HL-60 (cell line): ENCODE results near the gene PIP.
"Not testable (repeated sequence)": the region's sequence is repeated elsewhere in the genome, so short reads cannot be mapped to it uniquely, and the experiment has no call there.

Experiments used
- DNase-seq, 2 experiments: peaks; one replicate each; pipeline ENCODE4 v3.0.0-alpha.2; 2010 to 2020; ENCODE audit warnings: low read depth in 1 of 2, low spot score in 1 of 2
- H3K27ac ChIP-seq: fragments of 250-450 bp; sonication (Bioruptor Pico); replicated peaks from 2 replicates; pipeline ENCODE4 v1.5.1; 2020; ENCODE audit warnings: mild to moderate bottlenecking, moderate library complexity
- H3K27me3 ChIP-seq: fragments of 250-450 bp; sonication (Bioruptor Pico); 2 replicates; pipeline ENCODE4 v1.5.1; 2021; ENCODE audit warnings: mild to moderate bottlenecking, moderate library complexity; ENCODE audit not compliant: insufficient read depth, poor library complexity, severe bottlenecking
- H3K4me3 ChIP-seq: replicated peaks from 2 replicates; pipeline ENCODE4 v1.5.1; 2011; ENCODE audit warnings: mild to moderate bottlenecking, control low read depth, low read length; ENCODE audit not compliant: insufficient read depth
- CTCF ChIP-seq: IDR thresholded peaks from one replicate; pipeline ENCODE4 v1.5.1; 2011; ENCODE audit warnings: low read length, control low read depth, inconsistent platforms; ENCODE audit not compliant: insufficient read depth
- GABPA ChIP-seq: IDR thresholded peaks from 2 replicates; pipeline ENCODE4 v1.6.1; 2012; ENCODE audit warnings: low read depth
- POLR2AphosphoS5 ChIP-seq: IDR thresholded peaks from 2 replicates; pipeline ENCODE4 v1.6.1; 2012; ENCODE audit warnings: low read depth
- REST ChIP-seq: IDR thresholded peaks from 2 replicates; pipeline ENCODE4 v1.6.1; 2012; ENCODE audit warnings: low read depth; ENCODE audit not compliant: insufficient replicate concordance
- SPI1 ChIP-seq: IDR thresholded peaks from 2 replicates; pipeline ENCODE4 v1.6.1; 2012; ENCODE audit warnings: low read depth, mild to moderate bottlenecking, borderline replicate concordance

PIP gene

GRCh38 chr7:143147070-143147469 is 15.2 kb downstream of the PIP start:
- no peaks in the 10 kb centered on the region for H3K27me3 ChIP-seq
- no peak for DNase-seq
- TF ChIP-seq REST (no peak), CTCF (no peak), POLR2AphosphoS5 (no peak), SPI1 (no peak), GABPA (no peak)
- no peak overlapping the region for H3K4me3 ChIP-seq
- no peak overlapping the region for H3K27ac ChIP-seq

GRCh38 chr7:143148050-143148449 is 16.2 kb downstream of the PIP start:
- no peak for TF ChIP-seq GABPA
- TF ChIP-seq CTCF, result no peak
- TF ChIP-seq SPI1, result no peak
- no peak for TF ChIP-seq REST
- TF ChIP-seq POLR2AphosphoS5, result no peak
- H3K4me3 ChIP-seq, result no peak overlapping the region
- no peak overlapping the region for H3K27ac ChIP-seq
- H3K27me3 ChIP-seq, result no peaks in the 10 kb centered on the region
- DNase-seq, result no peak

- Histone ChIP-seq H3K4me3 (no peak overlapping the region), H3K27me3 (no peaks in the 10 kb centered on the region), H3K27ac (no peak overlapping the region)
- no peak for TF ChIP-seq CTCF
- no peak for TF ChIP-seq REST
- no peak for TF ChIP-seq SPI1
- TF ChIP-seq GABPA, result no peak
- no peak for TF ChIP-seq POLR2AphosphoS5
- no peak for DNase-seq
Observed at GRCh38 chr7:143148651-143149050, 16.8 kb downstream of the PIP start.

- H3K27me3 ChIP-seq, H3K4me3 ChIP-seq, H3K27ac ChIP-seq, DNase-seq: not testable (repeated sequence)
Observed at GRCh38 chr7:143150696-143151095, 18.8 kb downstream of the PIP start.

- H3K27ac ChIP-seq, H3K4me3 ChIP-seq, H3K27me3 ChIP-seq, DNase-seq: not testable (repeated sequence)
Observed at GRCh38 chr7:143158617-143159016, 26.7 kb downstream of the PIP start.
